ENCODE data around the gene ASXL3.

Gene ASXL3

GRCh38 chr18:33673689-33674088 is 95.7 kb downstream of the ASXL3 start:
- TF ChIP-seq LEF1 (IDR thresholded peaks at IDR 0.05; ENCODE audit: borderline replicate concordance) (no peak), ZNF384 (IDR thresholded peaks at IDR 0.05) (no peak), L3MBTL2 (conservative IDR thresholded peaks at IDR 0.05) (no peak), ARNT (IDR thresholded peaks at IDR 0.05) (no peak), TARDBP (IDR thresholded peaks at IDR 0.05) (no peak), FOXA1 (IDR thresholded peaks at IDR 0.05) (no peak), NFRKB (IDR thresholded peaks at IDR 0.05) (no peak), ELF4 (IDR thresholded peaks at IDR 0.05) (no peak), HDGF (IDR thresholded peaks at IDR 0.05; ENCODE audit: borderline replicate concordance) (no peak), FOXM1 (IDR thresholded peaks at IDR 0.05; ENCODE audit: borderline replicate concordance) (no peak), FOXK2 (IDR thresholded peaks at IDR 0.05) (no peak)
- ChIA-PET POLR2A (no interaction called here), CTCF (interaction anchor here (0.6 kb wide), 2 partner anchors 9 to 410 kb away, joined by 4 to 8 read pairs; no protein-coding TSS in a partner anchor)
- DNase-seq (ENCODE audit: extremely low spot score), result no peak

GRCh38 chr18:33676593-33676992 is 98.6 kb downstream of the ASXL3 start:
- TF ChIP-seq L3MBTL2 (conservative IDR thresholded peaks at IDR 0.05) (no peak), ARNT (IDR thresholded peaks at IDR 0.05) (no peak), TARDBP (IDR thresholded peaks at IDR 0.05) (no peak), LEF1 (IDR thresholded peaks at IDR 0.05; ENCODE audit: borderline replicate concordance) (no peak), FOXM1 (IDR thresholded peaks at IDR 0.05; ENCODE audit: borderline replicate concordance) (no peak), ZNF384 (IDR thresholded peaks at IDR 0.05) (no peak), CTBP1 (IDR thresholded peaks at IDR 0.05; ENCODE audit: borderline replicate concordance) (no peak)
- CTCF ChIA-PET, result no interaction called here
- no peak for DNase-seq (ENCODE audit: extremely low spot score)
- POLR2A ChIA-PET, result no interaction called here

GRCh38 chr18:33677891-33678290 is 99.9 kb downstream of the ASXL3 start:
- CTCF ChIA-PET, result no interaction called here
- TF ChIP-seq CTBP1 (IDR thresholded peaks at IDR 0.05; ENCODE audit: borderline replicate concordance), result no peak
- POLR2A ChIA-PET, result no interaction called here
- no peak for DNase-seq (ENCODE audit: extremely low spot score)

- ChIA-PET POLR2A (no interaction called here), CTCF (no interaction called here)
- TF ChIP-seq TARDBP (IDR thresholded peaks at IDR 0.05) (no peak), L3MBTL2 (conservative IDR thresholded peaks at IDR 0.05) (no peak), ARNT (IDR thresholded peaks at IDR 0.05) (no peak), FOXA1 (IDR thresholded peaks at IDR 0.05) (no peak), FOXK2 (IDR thresholded peaks at IDR 0.05) (no peak), SUZ12 (IDR thresholded peaks at IDR 0.05) (no peak), FOXM1 (IDR thresholded peaks at IDR 0.05; ENCODE audit: borderline replicate concordance) (no peak), NFRKB (IDR thresholded peaks at IDR 0.05) (no peak), HDGF (IDR thresholded peaks at IDR 0.05; ENCODE audit: borderline replicate concordance) (no peak), SP1 (IDR thresholded peaks at IDR 0.05) (no peak), PKNOX1 (IDR thresholded peaks at IDR 0.05) (no peak), ZNF384 (IDR thresholded peaks at IDR 0.05) (no peak), CTBP1 (IDR thresholded peaks at IDR 0.05; ENCODE audit: borderline replicate concordance) (no peak), BHLHE40 (IDR thresholded peaks at IDR 0.05; ENCODE audit: borderline replicate concordance) (no peak), LEF1 (IDR thresholded peaks at IDR 0.05; ENCODE audit: borderline replicate concordance) (no peak), ELF4 (IDR thresholded peaks at IDR 0.05) (no peak)
- DNase-seq (ENCODE audit: extremely low spot score), result no peak
Measured at GRCh38 chr18:33682436-33682835, 104.4 kb downstream of the ASXL3 start.

GRCh38 chr18:33694593-33694992 is 116.6 kb downstream of the ASXL3 start:
- ChIA-PET POLR2A (no interaction called here), CTCF (no interaction called here)
- TF ChIP-seq L3MBTL2 (conservative IDR thresholded peaks at IDR 0.05) (no peak), TARDBP (IDR thresholded peaks at IDR 0.05) (no peak), PKNOX1 (IDR thresholded peaks at IDR 0.05) (peak; percentile 29; the same call in 1 of the 2 replicates), SUZ12 (IDR thresholded peaks at IDR 0.05) (no peak), FOXM1 (IDR thresholded peaks at IDR 0.05; ENCODE audit: borderline replicate concordance) (no peak), CTBP1 (IDR thresholded peaks at IDR 0.05; ENCODE audit: borderline replicate concordance) (no peak), ELF4 (IDR thresholded peaks at IDR 0.05) (no peak), HDGF (IDR thresholded peaks at IDR 0.05; ENCODE audit: borderline replicate concordance) (no peak), ARNT (IDR thresholded peaks at IDR 0.05) (no peak)
- DNase-seq (ENCODE audit: extremely low spot score), result no peak

GRCh38 chr18:33696332-33697162 is 118.5 kb downstream of the ASXL3 start:
- POLR2A ChIA-PET, result no interaction called here
- DNase-seq (ENCODE audit: extremely low spot score), result no peak
- CTCF ChIA-PET, result interaction anchor here (0.6 to 1.0 kb wide), 2 partner anchors 22 to 464 kb away, joined by 3 to 4 read pairs; no protein-coding TSS in a partner anchor
- TF ChIP-seq CTBP1 (IDR thresholded peaks at IDR 0.05; ENCODE audit: borderline replicate concordance), result no peak
- no peak for TF ChIP-seq TARDBP (IDR thresholded peaks at IDR 0.05)
- TF ChIP-seq L3MBTL2 (conservative IDR thresholded peaks at IDR 0.05), result no peak
- TF ChIP-seq ELF4 (IDR thresholded peaks at IDR 0.05), result no peak
- TF ChIP-seq ARNT (IDR thresholded peaks at IDR 0.05), result no peak
- no peak for TF ChIP-seq ZNF384 (IDR thresholded peaks at IDR 0.05)
- TF ChIP-seq NFRKB (IDR thresholded peaks at IDR 0.05), result no peak
- no peak for TF ChIP-seq FOXA1 (IDR thresholded peaks at IDR 0.05)
- TF ChIP-seq SP1 (IDR thresholded peaks at IDR 0.05), result no peak
- TF ChIP-seq FOXK2 (IDR thresholded peaks at IDR 0.05), result no peak
- TF ChIP-seq PKNOX1 (IDR thresholded peaks at IDR 0.05), result no peak
- TF ChIP-seq BHLHE40 (IDR thresholded peaks at IDR 0.05; ENCODE audit: borderline replicate concordance), result no peak
- TF ChIP-seq FOXM1 (IDR thresholded peaks at IDR 0.05; ENCODE audit: borderline replicate concordance), result no peak
- no peak for TF ChIP-seq LEF1 (IDR thresholded peaks at IDR 0.05; ENCODE audit: borderline replicate concordance)
- no peak for TF ChIP-seq SUZ12 (IDR thresholded peaks at IDR 0.05)
- no peak for TF ChIP-seq HDGF (IDR thresholded peaks at IDR 0.05; ENCODE audit: borderline replicate concordance)
